ENCODE measurements around the gene PHTF2. TPM values are rescaled to one million over a fixed set of nuclear protein-coding genes. Genes with fewer than 3 reads are reported as not detected.
"Not testable (repeated sequence)": the region's sequence is repeated elsewhere in the genome, so short reads cannot be mapped to it uniquely, and the experiment has no call there.

PHTF2 gene
- total and polyA plus RNA-seq, 2 experiments from 2014 or later = 22.0 to 29.9 TPM

DNA sequence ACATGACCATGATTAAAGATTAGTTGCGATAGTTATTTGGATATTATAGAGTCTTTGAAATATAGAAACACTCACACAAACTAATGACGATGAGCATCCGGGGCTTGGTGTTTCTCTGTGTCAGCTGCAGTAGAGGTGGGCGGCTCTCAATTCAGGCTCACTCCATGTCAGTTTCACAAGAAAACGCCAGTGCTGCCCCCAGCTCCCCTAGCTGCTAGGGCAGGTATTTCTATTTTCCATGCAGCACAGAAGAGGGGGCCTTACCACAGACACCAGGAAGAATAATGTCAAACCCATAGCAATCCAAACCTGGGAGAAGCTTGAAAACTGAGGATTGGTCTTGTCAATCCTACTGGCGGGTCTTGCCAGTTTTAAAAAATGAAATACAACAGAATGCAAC is 197.1 kb downstream of the PHTF2 start:
- WGBS, 2 experiments (ENCODE audit: low coverage in 1 of 2, low lambda C conversion rate in 2 of 2, missing lambda C conversion rate in 2 of 2) = 17 to 25% methylated on average over 6 of the region's 6 CpGs
- peak; percentile 34 for DNase-seq
- Histone ChIP-seq H2AFZ (no peak overlapping the region; the same call in 1 of the 2 replicates), H3K79me2 (ENCODE audit: insufficient read depth) (no peaks in the 10 kb centered on the region), H4K20me1 (ENCODE audit: insufficient read depth) (no peaks in the 10 kb centered on the region), H3F3A (ENCODE audit: insufficient read depth) (no peaks in the 10 kb centered on the region), H3K9ac (no peak overlapping the region), H3K4me2 (ENCODE audit: unreplicated experiment) (no peak overlapping the region), H3K9me3 (ENCODE audit: low read depth) (no peaks in the 10 kb centered on the region), H3K9me2 (ENCODE audit: insufficient read depth) (no peaks in the 10 kb centered on the region), H3K4me1 (ENCODE audit: insufficient read depth) (no peaks in the 10 kb centered on the region; the same call in 1 of the 2 replicates), H3K4me3 (no peak overlapping the region), H3K27me3 (replicated peaks; ENCODE audit: insufficient read depth) (peaks cover 11% of the 10 kb centered on the region; the same call in 1 of the 2 replicates), H3K27ac (no peak overlapping the region), H3K36me3 (ENCODE audit: low read depth) (no peaks in the 10 kb centered on the region)
- TF ChIP-seq EZH2phosphoT487 (IDR thresholded peaks at IDR 0.05; ENCODE audit: insufficient read depth, low read depth) = no peak
- TF ChIP-seq EZH2 (IDR thresholded peaks at IDR 0.05; ENCODE audit: insufficient read depth, poor library complexity, severe bottlenecking) = no peak
- in situ Hi-C loops (cut with MboI) = no loop called here

DNA sequence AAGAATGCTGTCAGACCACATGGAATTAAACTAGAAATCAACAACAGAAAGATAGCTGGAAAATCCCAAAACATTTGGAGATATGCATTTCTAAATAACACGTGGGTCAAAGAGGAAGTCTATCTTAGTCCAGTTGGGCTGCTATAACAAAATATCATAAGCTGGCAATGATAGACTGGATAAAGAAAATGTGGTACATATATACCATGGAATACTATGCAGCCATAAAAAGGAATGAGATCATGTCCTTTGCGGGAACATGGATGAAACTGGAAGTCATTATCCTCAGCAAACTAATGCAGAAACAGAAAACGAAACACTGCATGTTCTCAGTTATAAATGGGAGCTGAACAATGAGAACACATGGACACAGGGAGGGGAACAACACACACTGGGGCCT is 200.6 kb downstream of the PHTF2 start:
- in situ Hi-C loops (cut with MboI); H3K4me1 ChIP-seq (ENCODE audit: insufficient read depth): not testable (repeated sequence)

DNA sequence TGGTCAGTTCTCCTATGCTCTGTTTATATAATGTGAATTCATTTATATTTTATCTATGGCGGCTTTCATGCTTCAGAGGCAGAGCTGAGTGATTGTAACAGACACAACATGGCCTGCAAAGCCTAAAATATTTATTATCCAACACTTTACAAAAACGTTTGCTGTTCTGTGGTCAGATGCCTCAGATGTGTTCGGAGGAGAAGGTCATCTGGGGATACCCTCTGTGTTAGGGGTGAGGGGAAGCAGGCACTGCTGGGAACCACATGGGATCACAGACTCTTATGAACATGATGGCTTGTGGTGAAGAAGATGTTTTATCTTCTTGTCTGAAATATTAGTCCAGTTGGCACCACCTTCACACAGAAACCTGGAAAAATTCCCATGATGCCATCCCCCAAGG is 203.4 kb downstream of the PHTF2 start:
- in situ Hi-C loops (cut with MboI) = no loop called here
- H3K9me3 ChIP-seq (ENCODE audit: low read depth) = no peaks in the 10 kb centered on the region
- no peaks in the 10 kb centered on the region for H3K9me2 ChIP-seq (ENCODE audit: insufficient read depth)

More for the DNA sequence above, 200.6 kb downstream of the PHTF2 start:
- H3K9me3 ChIP-seq (ENCODE audit: low read depth); H3K79me2 ChIP-seq (ENCODE audit: insufficient read depth); H3K27me3 ChIP-seq (replicated peaks; ENCODE audit: insufficient read depth); H3F3A ChIP-seq (ENCODE audit: insufficient read depth); H3K4me2 ChIP-seq (ENCODE audit: unreplicated experiment); H2AFZ ChIP-seq; H3K9me2 ChIP-seq (ENCODE audit: insufficient read depth); DNase-seq; H3K27ac ChIP-seq; H3K4me3 ChIP-seq; H4K20me1 ChIP-seq (ENCODE audit: insufficient read depth); H3K36me3 ChIP-seq (ENCODE audit: low read depth); H3K9ac ChIP-seq: not testable (repeated sequence)
- 45 to 50% methylated on average over 3 of the region's 3 CpGs for WGBS, 2 experiments (ENCODE audit: low coverage in 1 of 2, low lambda C conversion rate in 2 of 2, missing lambda C conversion rate in 2 of 2)

DNA sequence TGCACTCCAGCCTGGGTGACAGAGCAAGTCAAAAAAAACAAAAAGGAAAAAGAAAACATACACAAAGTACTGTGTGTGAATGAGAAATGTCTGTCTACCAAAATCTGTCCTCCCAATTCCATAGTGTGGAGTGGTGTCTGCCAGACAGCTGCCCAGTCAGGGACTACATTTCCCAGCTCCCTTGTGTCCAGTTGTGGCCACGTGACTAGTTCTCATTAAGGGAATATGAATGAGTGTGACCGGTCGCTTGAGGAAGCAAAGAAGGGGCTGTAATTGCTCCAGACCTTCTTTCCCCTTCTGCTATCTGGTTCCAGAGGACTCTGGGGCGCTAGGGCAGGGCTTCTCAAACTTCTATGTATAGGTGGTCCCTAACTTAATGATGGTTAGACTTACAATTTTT is 204.1 kb downstream of the PHTF2 start:
- in situ Hi-C loops (cut with MboI) = no loop called here
- H2AFZ ChIP-seq = no peak overlapping the region
- no peak for TF ChIP-seq EZH2 (IDR thresholded peaks at IDR 0.05; ENCODE audit: insufficient read depth, poor library complexity, severe bottlenecking)
- TF ChIP-seq EZH2phosphoT487 (IDR thresholded peaks at IDR 0.05; ENCODE audit: insufficient read depth, low read depth) = no peak

More for the DNA sequence above, 203.4 kb downstream of the PHTF2 start:
- Histone ChIP-seq H3K9ac (no peak overlapping the region), H3K27me3 (replicated peaks; ENCODE audit: insufficient read depth) (no peaks in the 10 kb centered on the region), H3K36me3 (ENCODE audit: low read depth) (no peaks in the 10 kb centered on the region), H3K27ac (no peak overlapping the region), H2AFZ (no peak overlapping the region), H3K4me2 (ENCODE audit: unreplicated experiment) (no peak overlapping the region), H4K20me1 (ENCODE audit: insufficient read depth) (no peaks in the 10 kb centered on the region), H3F3A (ENCODE audit: insufficient read depth) (no peaks in the 10 kb centered on the region), H3K4me3 (no peak overlapping the region), H3K4me1 (ENCODE audit: insufficient read depth) (no peaks in the 10 kb centered on the region), H3K79me2 (ENCODE audit: insufficient read depth) (no peaks in the 10 kb centered on the region)
- WGBS, 2 experiments (ENCODE audit: low coverage in 1 of 2, low lambda C conversion rate in 2 of 2, missing lambda C conversion rate in 2 of 2) = 33 to 36% methylated on average over 3 of the region's 3 CpGs
- DNase-seq = no peak
- TF ChIP-seq EZH2phosphoT487 (IDR thresholded peaks at IDR 0.05; ENCODE audit: insufficient read depth, low read depth) = no peak
- TF ChIP-seq EZH2 (IDR thresholded peaks at IDR 0.05; ENCODE audit: insufficient read depth, poor library complexity, severe bottlenecking) = no peak

More for the DNA sequence above, 204.1 kb downstream of the PHTF2 start:
- H3K9me3 ChIP-seq (ENCODE audit: low read depth) = no peaks in the 10 kb centered on the region
- no peaks in the 10 kb centered on the region for H3K9me2 ChIP-seq (ENCODE audit: insufficient read depth)
- no peak overlapping the region for H3K27ac ChIP-seq
- no peak overlapping the region for H3K4me3 ChIP-seq
- no peak for DNase-seq
- no peaks in the 10 kb centered on the region for H3K36me3 ChIP-seq (ENCODE audit: low read depth)
- no peaks in the 10 kb centered on the region for H3K4me1 ChIP-seq (ENCODE audit: insufficient read depth)
- WGBS, 2 experiments (ENCODE audit: low coverage in 1 of 2, low lambda C conversion rate in 2 of 2, missing lambda C conversion rate in 2 of 2) = 66 to 77% methylated on average over 4 of the region's 4 CpGs
- H3F3A ChIP-seq (ENCODE audit: insufficient read depth) = no peaks in the 10 kb centered on the region
- no peak overlapping the region for H3K9ac ChIP-seq
- no peaks in the 10 kb centered on the region for H4K20me1 ChIP-seq (ENCODE audit: insufficient read depth)
- H3K79me2 ChIP-seq (ENCODE audit: insufficient read depth) = no peaks in the 10 kb centered on the region
- no peak overlapping the region for H3K4me2 ChIP-seq (ENCODE audit: unreplicated experiment)
- H3K27me3 ChIP-seq (replicated peaks; ENCODE audit: insufficient read depth) = no peaks in the 10 kb centered on the region
